H1 (cell line): Measurements from ENCODE around the gene TDRD1. TPM values are rescaled to one million over a fixed set of nuclear protein-coding genes. Genes with fewer than 3 reads are reported as not detected.

Experiments
- CTCF ChIA-PET: fragments of 300-600 bp; sonication (Branson Sonifier 250); formaldehyde crosslinking; loops from one replicate; lab custom pipeline; 2021; ENCODE audit not compliant: partially characterized antibody; lab: Charles Lee
- POLR2A ChIA-PET: fragments of 300-600 bp; sonication (Branson Sonifier 250); formaldehyde crosslinking; loops from one replicate; lab custom pipeline; 2021; ENCODE audit warnings: inconsistent platforms; ENCODE audit not compliant: partially characterized antibody; lab: Charles Lee
- DNase-seq, 2 experiments: peaks; one replicate each; pipeline versions ENCODE4 v3.0.0 to v3.0.0-alpha.2; 2010 to 2022; ENCODE audit warnings: low spot score in 2 of 2, low read depth in 1 of 2, mixed read lengths in 1 of 2
- FAIRE-seq: peaks from 2 replicates; lab custom pipeline; 2011; peaks lifted over from hg19 to GRCh38; lab: Jason Lieb, UNC
- H2AFZ ChIP-seq: 2 replicates; pipeline ENCODE4 v1.8.1; 2012; ENCODE audit warnings: low read length, inconsistent platforms
- H2AK5ac ChIP-seq: 2 replicates; pipeline ENCODE4 v1.6.1; 2013; ENCODE audit warnings: low read depth, low read length
- H2BK120ac ChIP-seq: replicated peaks from 2 replicates; pipeline ENCODE3; 2013; ENCODE audit warnings: low read depth, low read length, inconsistent platforms
- H2BK12ac ChIP-seq: 2 replicates; pipeline ENCODE4 v1.6.1; 2013; ENCODE audit warnings: low read depth, low read length
- H2BK15ac ChIP-seq: 2 replicates; pipeline ENCODE4 v1.6.1; 2013; ENCODE audit warnings: low read length
- H2BK20ac ChIP-seq: 2 replicates; pipeline ENCODE4 v1.6.1; 2013; ENCODE audit warnings: low read length
- H2BK5ac ChIP-seq: 2 replicates; pipeline ENCODE4 v1.6.1; 2013; ENCODE audit warnings: low read depth, low read length
- H3K14ac ChIP-seq: 2 replicates; pipeline ENCODE4 v1.6.1; 2013; ENCODE audit warnings: inconsistent platforms; ENCODE audit not compliant: insufficient read length
- H3K18ac ChIP-seq: 2 replicates; pipeline ENCODE4 v1.6.1; 2013; ENCODE audit warnings: low read length; ENCODE audit errors: extremely low read depth
- H3K23ac ChIP-seq: 2 replicates; pipeline ENCODE4 v1.6.1; 2013; ENCODE audit warnings: inconsistent platforms; ENCODE audit not compliant: insufficient read length
- H3K23me2 ChIP-seq: 2 replicates; pipeline ENCODE4 v1.6.1; 2013; ENCODE audit warnings: low read depth, low read length
- H3K27ac ChIP-seq: 2 replicates; pipeline ENCODE4 v1.6.1; 2011; ENCODE audit warnings: low read depth, low read length, inconsistent platforms
- H3K27me3 ChIP-seq, 4 experiments: replicated peaks in 1 of 4; 1 replicate in 1 of 4; 2 replicates in 3 of 4; pipeline versions ENCODE4 v1.6.1 to v1.8.1; 2011 to 2013; ENCODE audit warnings: low read length in 3 of 4, mild to moderate bottlenecking in 3 of 4, inconsistent platforms in 2 of 4, mixed read lengths in 2 of 4, moderate library complexity in 1 of 4; ENCODE audit not compliant: control insufficient read depth in 3 of 4, insufficient read depth in 3 of 4; ENCODE audit errors: extremely low read depth in 1 of 4
- H3K36me3 ChIP-seq, 4 experiments: 2 replicates each; pipeline versions ENCODE4 v1.6.1 to v1.8.1; 2011 to 2013; ENCODE audit warnings: mild to moderate bottlenecking in 4 of 4, low read length in 3 of 4, moderate library complexity in 2 of 4, control low read depth in 1 of 4, inconsistent platforms in 1 of 4; ENCODE audit not compliant: insufficient read depth in 4 of 4, control insufficient read depth in 2 of 4
- H3K4ac ChIP-seq: replicated peaks from 2 replicates; pipeline ENCODE3; 2013; ENCODE audit warnings: low read length, low read depth, mixed read lengths, inconsistent platforms; ENCODE audit not compliant: insufficient read length
- H3K4me1 ChIP-seq, 4 experiments: replicated peaks in 1 of 4; 1 replicate in 1 of 4; 2 replicates in 3 of 4; pipeline versions ENCODE4 v1.6.1 to v1.8.1; 2011 to 2013; ENCODE audit warnings: low read length in 3 of 4, inconsistent platforms in 2 of 4, mixed read lengths in 1 of 4; ENCODE audit not compliant: insufficient read depth in 4 of 4, control insufficient read depth in 3 of 4
- H3K4me2 ChIP-seq, 2 experiments: 2 replicates each; pipeline versions ENCODE4 v1.6.1 to v1.8.1; 2011 to 2013; ENCODE audit warnings: low read depth in 2 of 2, low read length in 2 of 2, control low read depth in 1 of 2, inconsistent platforms in 1 of 2, mild to moderate bottlenecking in 1 of 2; ENCODE audit not compliant: insufficient read depth in 1 of 2
- H3K4me3 ChIP-seq, 4 experiments: fragments of 200-600, 300-600 bp in 1 of 4; sonication (generic), shearing (Covaris generic), sonication (Bioruptor Twin) in 1 of 4; 2 replicates each; pipeline versions ENCODE4 v1.5.1 to v1.8.1; 2011 to 2016; ENCODE audit warnings: low read length in 4 of 4, low read depth in 3 of 4, control low read depth in 2 of 4, inconsistent platforms in 2 of 4, mild to moderate bottlenecking in 2 of 4, mixed read lengths in 1 of 4, moderate library complexity in 1 of 4; ENCODE audit not compliant: insufficient read depth in 2 of 4; ENCODE audit errors: extremely low read depth in 1 of 4
- H3K56ac ChIP-seq: replicated peaks from 2 replicates; pipeline ENCODE3; 2013; ENCODE audit warnings: low read depth, mild to moderate bottlenecking, mixed read lengths, low read length, inconsistent platforms; ENCODE audit not compliant: insufficient read length
- H3K79me1 ChIP-seq: 2 replicates; pipeline ENCODE4 v1.6.1; 2013; ENCODE audit warnings: low read depth, low read length, control low read depth
- H3K79me2 ChIP-seq, 2 experiments: 2 replicates each; pipeline versions ENCODE4 v1.6.1 to v1.8.1; 2012 to 2013; ENCODE audit warnings: low read length in 2 of 2, mild to moderate bottlenecking in 2 of 2, inconsistent platforms in 1 of 2; ENCODE audit not compliant: insufficient read depth in 2 of 2, control insufficient read depth in 1 of 2
- H3K9ac ChIP-seq, 4 experiments: replicated peaks in 1 of 4; 1 replicate in 1 of 4; 2 replicates in 3 of 4; pipeline versions ENCODE4 v1.6.1 to v1.8.1; 2011 to 2013; ENCODE audit warnings: low read depth in 3 of 4, low read length in 3 of 4, control low read depth in 2 of 4, mild to moderate bottlenecking in 2 of 4, moderate library complexity in 2 of 4, inconsistent platforms in 1 of 4; ENCODE audit errors: extremely low read depth in 1 of 4
- H3K9me3 ChIP-seq, 2 experiments: 2 replicates each; pipeline versions ENCODE4 v1.6.1 to v1.8.1; 2012 to 2013; ENCODE audit warnings: mild to moderate bottlenecking in 2 of 2, moderate library complexity in 2 of 2, control low read depth in 1 of 2, inconsistent platforms in 1 of 2, low read depth in 1 of 2, low read length in 1 of 2, mixed read lengths in 1 of 2; ENCODE audit not compliant: insufficient read depth in 2 of 2
- H4K20me1 ChIP-seq, 2 experiments: replicated peaks in 1 of 2; 2 replicates each; pipeline versions ENCODE3 to v1.8.1; 2011 to 2013; ENCODE audit warnings: inconsistent platforms in 2 of 2, low read length in 2 of 2, mild to moderate bottlenecking in 1 of 2; ENCODE audit not compliant: insufficient read depth in 2 of 2, control insufficient read depth in 1 of 2
- H4K5ac ChIP-seq: 2 replicates; pipeline ENCODE4 v1.6.1; 2013; ENCODE audit warnings: low read length, low read depth, mixed read lengths, inconsistent platforms; ENCODE audit not compliant: insufficient read length
- H4K8ac ChIP-seq: 2 replicates; pipeline ENCODE4 v1.8.0; 2013; ENCODE audit warnings: mild to moderate bottlenecking, moderate library complexity, low read length, inconsistent platforms; ENCODE audit not compliant: insufficient read depth; ENCODE audit errors: extremely low read depth
- H4K91ac ChIP-seq: replicated peaks from 2 replicates; pipeline ENCODE3; 2013; ENCODE audit warnings: low read length, mixed read lengths, inconsistent platforms; ENCODE audit not compliant: insufficient read length
- BRCA1 ChIP-seq: IDR thresholded peaks from 2 replicates; pipeline ENCODE4 v1.6.1; 2012; ENCODE audit warnings: low read depth, low read length, improper control_type of control experiment
- PHF8 ChIP-seq: fragments of 200-600 bp; sonication (generic); conservative IDR thresholded peaks from 2 replicates; pipeline ENCODE4 v1.7.1; 2012; ENCODE audit warnings: low read depth, mild to moderate bottlenecking, inconsistent platforms, low read length, moderate library complexity
- POU5F1 ChIP-seq: IDR thresholded peaks from 2 replicates; pipeline ENCODE4 v1.6.1; 2011; ENCODE audit warnings: low read depth, mild to moderate bottlenecking, low read length, moderate library complexity
- RXRA ChIP-seq: IDR thresholded peaks from 2 replicates; pipeline ENCODE4 v1.6.1; 2011; ENCODE audit warnings: low read depth, mild to moderate bottlenecking, low read length, moderate library complexity; ENCODE audit not compliant: insufficient read depth
- SIN3A ChIP-seq, 2 experiments: IDR thresholded peaks in 1 of 2; conservative IDR thresholded peaks in 1 of 2; 2 replicates each; pipeline ENCODE4 v1.6.1; 2011 to 2012; ENCODE audit warnings: low read length in 2 of 2, improper control_type of control experiment in 1 of 2, low read depth in 1 of 2, mild to moderate bottlenecking in 1 of 2
- SRF ChIP-seq: IDR thresholded peaks from 2 replicates; pipeline ENCODE4 v1.6.1; 2011; ENCODE audit warnings: mild to moderate bottlenecking, low read depth, low read length, moderate library complexity
- TEAD4 ChIP-seq: IDR thresholded peaks from 2 replicates; pipeline ENCODE4 v1.6.1; 2012; ENCODE audit warnings: low read depth, low read length, inconsistent platforms, mixed read lengths
- WGBS, 2 experiments: shearing (Covaris generic) in 1 of 2; methylation state at CpG; one replicate each; pipeline versions ENCODE4 v1.1.6 to v1.1.7; 2013 to 2015; ENCODE audit warnings: low lambda C conversion rate in 2 of 2, mixed read lengths in 2 of 2, inconsistent platforms in 1 of 2, low coverage in 1 of 2, missing lambda C conversion rate in 1 of 2; ENCODE audit not compliant: insufficient replicate concordance in 2 of 2, insufficient coverage in 1 of 2, insufficient read length in 1 of 2; ENCODE audit errors: extremely low coverage in 1 of 2, missing lambda C conversion rate in 1 of 2; 5-methylcytosine and 5-hydroxymethylcytosine counted together
- polyA plus RNA-seq, 7 experiments: library from polyadenylated mRNA; depleted of rRNA in 3 of 7; stranded (reverse) in 5 of 7; unstranded in 2 of 7; fragments of >200 nt in 5 of 7; fragments of 200-250 nt in 2 of 7; gene quantifications; 1 replicate in 5 of 7; 2 replicates in 1 of 7; 4 replicates in 1 of 7; pipeline versions ENCODE4 v1.2.1 to v1.2.3, GENCODE V29; 2011 to 2013; ENCODE audit warnings: missing spikeins in 2 of 7, mixed read lengths in 2 of 7
- total RNA-seq: library from RNA; stranded (reverse); fragmentation: NEBNext Ultra II Directional; extraction: Animal tissue kit (Norgen Biotek cat#: 25700); gene quantifications from 2 replicates; pipeline ENCODE4 v1.2.1, GENCODE V29; 2021

The TDRD1 gene
- total and polyA plus RNA-seq, 2 of the 8 experiments (the other 6 are each of a cell fraction or from before 2014, with no cell fraction given), result 0.02 to 0.71 TPM

DNA sequence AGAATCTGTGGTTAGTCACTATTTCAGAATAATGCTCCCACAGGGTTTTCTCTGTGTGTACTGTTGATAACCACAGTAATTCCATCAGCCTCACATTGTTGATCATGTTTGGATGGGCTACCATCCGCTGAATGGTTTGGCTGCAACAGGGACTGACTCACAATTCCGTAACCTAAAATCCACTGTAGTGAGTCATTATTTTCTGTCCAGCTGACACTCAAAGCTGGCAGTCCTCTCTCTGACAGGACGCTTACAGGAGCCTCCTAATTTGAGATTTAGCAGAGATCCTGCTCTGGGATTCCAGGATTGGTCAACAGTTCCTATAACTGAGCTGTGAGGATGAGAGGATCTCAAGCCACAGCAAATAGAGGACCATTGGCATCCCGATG is 92.6 kb downstream of the TDRD1 start:
- Histone ChIP-seq H4K20me1 (no peaks in the 10 kb centered on the region), H3K9me3 (no peaks in the 10 kb centered on the region), H3K79me1 (no peaks in the 10 kb centered on the region), H3K4ac (no peak overlapping the region), H3K9ac (no peak overlapping the region), H3K4me3 (no peak overlapping the region), H4K8ac (no peak overlapping the region), H4K5ac (no peak overlapping the region), H2AK5ac (no peak overlapping the region), H3K4me2 (no peak overlapping the region), H2BK20ac (no peak overlapping the region), H2AFZ (no peak overlapping the region), H3K4me1 (no peaks in the 10 kb centered on the region; a peak in 1 of 7 replicates), H3K56ac (no peak overlapping the region), H3K23me2 (0 out of 2 replicates have a peak, but pooled peaks cover 2% of the 10 kb centered on the region), H2BK12ac (no peak overlapping the region), H2BK15ac (no peak overlapping the region), H3K18ac (no peak overlapping the region), H3K36me3 (no peaks in the 10 kb centered on the region), H4K91ac (no peak overlapping the region), H2BK5ac (no peak overlapping the region), H2BK120ac (no peak overlapping the region), H3K23ac (no peak overlapping the region), H3K27me3 (no peaks in the 10 kb centered on the region), H3K27ac (no peak overlapping the region), H3K14ac (no peak overlapping the region), H3K79me2 (no peaks in the 10 kb centered on the region)
- ChIA-PET CTCF (interaction anchor here (0.7 to 1.5 kb wide), 6 partner anchors 9 to 119 kb away, joined by 3 to 6 read pairs (median 4); no protein-coding TSS in a partner anchor), POLR2A (no interaction called here)
- 90% methylated on average over 4 of the region's 4 CpGs; no CpG with 5 or more reads in 1 of the 2 experiments for WGBS, 2 experiments
- no peak for DNase-seq
- FAIRE-seq, result no peak
- no peak for TF ChIP-seq POU5F1
- no peak for TF ChIP-seq PHF8
- TF ChIP-seq SIN3A (conservative IDR thresholded peaks at IDR 0.05 in 1 of 2, IDR thresholded peaks at IDR 0.05 in 1 of 2; ENCODE audit: low read depth in 1 of 2, low read length in 2 of 2), result no peak
- TF ChIP-seq TEAD4, result no peak
- no peak for TF ChIP-seq SRF
- no peak for TF ChIP-seq BRCA1
- TF ChIP-seq RXRA, result no peak
